ENCODE results near the gene ADAMTS9.

The ADAMTS9 gene

GRCh38 chr3:64638511-64638910, 49.3 kb downstream of the ADAMTS9 start:
- no peak for TF ChIP-seq CTCF (IDR thresholded peaks at IDR 0.05; ENCODE audit: low read depth, low read length)
- TF ChIP-seq POLR2A (IDR thresholded peaks at IDR 0.05; ENCODE audit: extremely low read depth, insufficient read length) = no peak
- no peak for TF ChIP-seq MYC (IDR thresholded peaks at IDR 0.05; ENCODE audit: low read depth, low read length)
- TF ChIP-seq, protein P1, sequence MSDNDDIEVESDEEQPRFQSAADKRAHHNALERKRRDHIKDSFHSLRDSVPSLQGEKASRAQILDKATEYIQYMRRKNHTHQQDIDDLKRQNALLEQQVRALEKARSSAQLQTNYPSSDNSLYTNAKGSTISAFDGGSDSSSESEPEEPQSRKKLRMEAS (IDR thresholded peaks at IDR 0.05; ENCODE audit: low read depth, low read length) = no peak
- no peak for DNase-seq (ENCODE audit: low read depth)
- H3K4me3 ChIP-seq (ENCODE audit: low read depth, low read length) = no peak overlapping the region

GRCh38 chr3:64634417-64634816, 53.4 kb downstream of the ADAMTS9 start:
- H3K4me3 ChIP-seq (ENCODE audit: low read depth, low read length) = no peak overlapping the region
- TF ChIP-seq CTCF (IDR thresholded peaks at IDR 0.05; ENCODE audit: low read depth, low read length) (no peak), POLR2A (IDR thresholded peaks at IDR 0.05; ENCODE audit: extremely low read depth, insufficient read length) (no peak), MYC (IDR thresholded peaks at IDR 0.05; ENCODE audit: low read depth, low read length) (no peak)
- TF ChIP-seq, protein P1 (IDR thresholded peaks at IDR 0.05; ENCODE audit: low read depth, low read length) = no peak
- no peak for DNase-seq (ENCODE audit: low read depth)

- no peak for TF ChIP-seq CTCF (IDR thresholded peaks at IDR 0.05; ENCODE audit: low read depth, low read length)
- TF ChIP-seq POLR2A (IDR thresholded peaks at IDR 0.05; ENCODE audit: extremely low read depth, insufficient read length) = no peak
- no peak for TF ChIP-seq MYC (IDR thresholded peaks at IDR 0.05; ENCODE audit: low read depth, low read length)
- TF ChIP-seq, protein P1 (IDR thresholded peaks at IDR 0.05; ENCODE audit: low read depth, low read length) = no peak
- DNase-seq (ENCODE audit: low read depth) = no peak
- no peak overlapping the region for H3K4me3 ChIP-seq (ENCODE audit: low read depth, low read length)
These were observed 55.8 kb downstream of the ADAMTS9 start for GRCh38 chr3:64631951-64632350.

GRCh38 chr3:64627471-64628321, 60.1 kb downstream of the ADAMTS9 start:
- no peak for TF ChIP-seq MYC (IDR thresholded peaks at IDR 0.05; ENCODE audit: low read depth, low read length)
- no peak for TF ChIP-seq POLR2A (IDR thresholded peaks at IDR 0.05; ENCODE audit: extremely low read depth, insufficient read length)
- TF ChIP-seq CTCF (IDR thresholded peaks at IDR 0.05; ENCODE audit: low read depth, low read length) = no peak
- TF ChIP-seq, protein P1 (IDR thresholded peaks at IDR 0.05; ENCODE audit: low read depth, low read length) = no peak
- no peak overlapping the region for H3K4me3 ChIP-seq (ENCODE audit: low read depth, low read length)
- DNase-seq (ENCODE audit: low read depth) = no peak

GRCh38 chr3:64627042-64627441, 60.8 kb downstream of the ADAMTS9 start:
- no peak for DNase-seq (ENCODE audit: low read depth)
- H3K4me3 ChIP-seq (ENCODE audit: low read depth, low read length) = no peak overlapping the region
- TF ChIP-seq, protein P1 (IDR thresholded peaks at IDR 0.05; ENCODE audit: low read depth, low read length) = no peak
- TF ChIP-seq MYC (IDR thresholded peaks at IDR 0.05; ENCODE audit: low read depth, low read length) (no peak), CTCF (IDR thresholded peaks at IDR 0.05; ENCODE audit: low read depth, low read length) (no peak), POLR2A (IDR thresholded peaks at IDR 0.05; ENCODE audit: extremely low read depth, insufficient read length) (no peak)
